Fibroblast of skin of abdomen (primary cell): Measurements from ENCODE around the gene NECTIN1.

Experiments
- DNase-seq: peaks from one replicate; pipeline ENCODE4 v3.0.0-alpha.2; 2013

Gene NECTIN1

GRCh38 chr11:119691701-119692539 lies 37.1 kb downstream of the NECTIN1 start:
- no peak for DNase-seq

GRCh38 chr11:119691020-119691666 lies 37.9 kb downstream of the NECTIN1 start:
- DNase-seq, result no peak

DNA sequence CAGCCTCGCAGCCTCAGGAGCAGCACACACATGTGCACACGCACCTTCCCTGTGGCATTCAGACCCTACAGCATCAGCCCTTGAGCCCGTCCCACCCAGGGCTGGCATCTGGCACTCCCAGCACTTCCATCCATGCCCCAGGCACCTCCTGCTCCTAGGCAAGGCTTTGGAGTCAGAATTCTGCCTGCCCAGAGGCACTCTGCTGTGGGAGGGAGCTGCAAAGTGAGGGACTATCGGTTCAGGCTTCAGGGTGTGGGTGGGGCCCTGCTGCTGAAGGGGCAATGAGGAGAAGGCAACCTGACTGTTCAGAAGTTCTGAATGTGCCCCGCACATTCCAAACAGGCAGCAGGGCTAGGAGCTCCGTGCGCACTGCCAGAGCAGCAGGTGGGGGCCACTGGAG lies 39.7 kb downstream of the NECTIN1 start:
- no peak for DNase-seq

DNA sequence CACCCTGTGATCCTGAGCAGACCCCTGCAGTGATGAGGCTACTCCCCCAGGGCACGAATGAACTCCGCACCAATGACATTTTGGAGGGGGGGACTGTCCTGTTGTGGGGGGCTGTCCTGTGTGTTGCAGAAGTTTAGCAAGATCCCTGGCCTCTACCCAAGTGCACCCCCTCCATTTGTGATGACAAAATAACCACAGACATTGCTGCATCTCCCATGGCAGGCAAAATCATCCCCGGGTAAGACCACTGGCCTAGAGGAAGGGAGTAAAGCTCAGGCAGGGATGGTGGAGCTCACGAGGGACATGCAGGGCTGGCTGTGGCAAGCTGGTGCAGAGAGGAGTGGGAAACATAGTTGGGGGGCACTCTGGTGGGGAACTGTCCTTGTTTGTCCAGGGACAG lies 40.6 kb downstream of the NECTIN1 start:
- peak; percentile 11 for DNase-seq

GRCh38 chr11:119687373-119688046 lies 41.5 kb downstream of the NECTIN1 start:
- no peak for DNase-seq

GRCh38 chr11:119686177-119686882 lies 42.7 kb downstream of the NECTIN1 start:
- no peak for DNase-seq

DNA sequence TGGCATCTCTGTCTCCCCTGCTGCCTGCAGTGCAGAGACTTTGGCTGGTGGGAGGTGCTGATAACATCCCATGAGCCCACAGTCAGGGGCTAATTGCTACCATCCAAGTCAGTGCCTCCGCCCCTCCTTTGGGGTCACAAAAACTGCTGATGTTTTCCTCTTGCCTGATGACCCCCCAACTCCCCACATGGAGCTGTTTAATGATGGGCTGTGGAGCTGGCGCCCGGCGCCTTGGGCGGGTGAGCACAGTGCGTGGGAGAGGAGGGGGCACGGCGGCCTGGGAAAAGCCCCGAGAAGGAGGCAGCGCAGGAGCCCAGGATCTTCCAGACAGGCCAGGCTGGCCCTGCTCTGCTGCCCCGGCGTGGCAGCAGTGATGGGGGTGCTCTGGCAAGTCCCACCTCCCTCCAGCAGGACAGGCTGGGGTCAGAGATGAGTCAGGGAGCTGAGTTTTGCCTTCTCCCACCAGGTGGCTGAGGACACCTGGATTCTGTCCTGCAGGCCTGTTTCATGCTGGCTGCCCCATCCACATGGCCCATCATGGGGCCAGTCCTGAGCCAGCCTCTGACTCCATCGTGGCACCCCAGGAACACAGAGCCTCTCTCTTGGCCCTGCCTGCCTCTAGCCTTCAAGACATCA lies 43.8 kb downstream of the NECTIN1 start:
- no peak for DNase-seq

DNA sequence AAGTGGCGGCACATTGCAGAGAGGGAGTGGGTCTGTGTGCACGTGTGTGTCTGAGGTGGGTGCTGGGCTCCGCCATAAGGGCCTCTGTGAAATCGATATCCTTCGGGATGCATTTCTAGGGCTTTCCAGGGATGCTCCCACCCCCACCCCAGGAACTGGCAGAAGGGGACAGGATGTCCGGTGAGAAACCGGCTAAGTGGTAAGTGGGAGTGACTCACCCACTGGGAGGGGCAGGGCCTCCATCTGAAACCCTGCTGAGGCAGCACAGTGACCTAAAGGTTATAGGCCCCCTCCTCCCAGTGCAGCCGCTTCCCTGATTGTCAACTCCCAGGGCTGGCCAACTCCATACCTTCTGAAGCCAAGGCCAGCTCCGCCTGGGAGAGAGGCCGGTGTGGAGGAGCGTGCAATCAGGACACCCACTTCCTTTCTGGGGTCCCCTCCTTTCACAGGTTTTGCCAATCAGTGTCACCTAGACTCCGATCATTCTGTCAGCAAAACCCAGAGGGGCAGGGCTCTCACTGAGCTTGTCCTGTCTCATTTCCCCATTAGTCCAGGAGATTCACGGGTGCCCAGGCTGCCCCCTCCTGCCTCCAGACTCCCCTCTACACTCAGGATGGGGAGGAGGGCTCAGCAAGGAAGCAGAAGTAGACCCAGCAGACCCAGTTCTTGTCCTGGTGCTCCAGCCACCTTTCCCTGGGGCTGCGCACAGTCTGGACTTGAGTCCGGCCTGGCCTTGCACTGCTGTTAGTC lies 44.5 kb downstream of the NECTIN1 start:
- peak; percentile 72 for DNase-seq

- no peak for DNase-seq
Measured at GRCh38 chr11:119683783-119684182, 45.2 kb downstream of the NECTIN1 start.

DNA sequence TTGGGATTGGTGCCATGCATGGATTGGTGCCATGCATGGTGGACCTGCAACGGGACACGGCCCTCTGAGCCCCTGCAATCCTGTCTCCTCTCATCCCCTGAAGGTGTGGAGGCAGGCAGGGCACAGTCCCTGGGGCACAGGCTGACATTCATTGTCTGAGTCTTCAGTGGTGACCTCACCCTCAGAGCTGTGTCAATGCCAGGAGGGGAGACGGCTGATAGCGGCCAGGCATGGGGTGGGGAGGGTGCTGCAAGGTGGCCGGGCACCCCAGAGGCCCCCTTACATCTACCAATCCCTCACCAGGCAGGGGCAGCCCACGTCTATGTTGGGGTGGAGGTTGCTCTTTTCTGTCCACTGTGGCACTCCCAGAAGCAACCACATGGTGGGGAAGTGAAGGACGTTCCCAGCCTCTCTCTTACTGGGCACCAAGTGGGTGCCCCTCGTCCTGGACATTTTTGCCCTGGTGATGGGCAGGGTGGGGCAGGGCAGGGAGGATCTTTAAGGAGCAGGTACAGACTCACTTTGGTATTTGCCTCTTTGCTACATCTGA lies 47.6 kb downstream of the NECTIN1 start:
- DNase-seq, result no peak

GRCh38 chr11:119680541-119681360 lies 48.2 kb downstream of the NECTIN1 start:
- no peak for DNase-seq

DNA sequence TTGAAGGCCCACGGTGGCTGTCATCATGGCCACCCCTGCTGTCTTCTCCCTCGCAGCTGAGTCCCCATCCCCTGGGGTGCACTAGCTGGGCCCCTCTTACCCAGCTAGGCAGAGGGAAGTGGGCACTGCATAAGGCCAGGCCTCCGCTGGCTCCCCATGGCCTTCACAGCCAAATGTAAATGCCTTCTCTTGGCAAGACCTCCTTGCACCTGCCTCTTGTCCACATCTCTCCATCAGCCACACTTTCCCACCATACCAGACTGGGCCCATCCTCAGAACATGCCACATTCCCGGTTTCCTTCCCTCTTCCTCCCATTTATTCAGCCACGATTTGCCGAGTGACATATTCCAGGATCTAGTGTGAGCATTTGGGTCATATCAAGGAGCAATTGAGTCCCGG lies 49.7 kb downstream of the NECTIN1 start:
- DNase-seq, result no peak

- no peak for DNase-seq
Measured at GRCh38 chr11:119678351-119678750, 50.6 kb downstream of the NECTIN1 start.

- DNase-seq, result no peak
Measured at GRCh38 chr11:119677840-119678239, 51.2 kb downstream of the NECTIN1 start.

DNA sequence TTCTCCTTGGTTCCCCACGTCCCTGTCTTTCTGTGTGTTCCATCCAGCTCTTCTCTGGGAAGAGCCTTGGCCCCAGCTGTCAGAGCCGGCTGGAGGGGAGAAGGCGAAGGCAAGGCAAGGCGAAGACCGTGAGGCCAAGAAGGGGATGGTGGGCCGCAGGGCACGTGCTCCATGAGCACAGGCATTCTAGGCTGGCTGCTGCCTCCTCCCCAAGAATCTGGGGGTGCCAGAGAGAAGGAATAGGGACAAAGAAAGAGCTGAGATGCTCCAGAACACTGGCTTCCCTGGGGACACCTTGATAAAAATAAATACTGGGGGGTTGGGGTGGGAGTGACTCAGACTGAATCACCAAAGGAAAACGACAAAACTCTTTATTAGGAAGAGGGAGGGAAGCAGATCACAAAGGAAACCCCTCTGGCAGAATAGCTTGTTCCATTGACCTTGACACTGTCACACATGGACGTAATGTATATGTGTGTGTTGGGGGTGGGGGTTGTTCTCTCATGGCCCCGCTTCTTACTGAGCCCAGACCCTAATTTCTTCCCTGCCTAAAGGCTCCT lies 52.5 kb downstream of the NECTIN1 start:
- DNase-seq, result peak; percentile 53

- DNase-seq, result no peak
Measured at GRCh38 chr11:119673759-119674336, 55.2 kb downstream of the NECTIN1 start.

DNA sequence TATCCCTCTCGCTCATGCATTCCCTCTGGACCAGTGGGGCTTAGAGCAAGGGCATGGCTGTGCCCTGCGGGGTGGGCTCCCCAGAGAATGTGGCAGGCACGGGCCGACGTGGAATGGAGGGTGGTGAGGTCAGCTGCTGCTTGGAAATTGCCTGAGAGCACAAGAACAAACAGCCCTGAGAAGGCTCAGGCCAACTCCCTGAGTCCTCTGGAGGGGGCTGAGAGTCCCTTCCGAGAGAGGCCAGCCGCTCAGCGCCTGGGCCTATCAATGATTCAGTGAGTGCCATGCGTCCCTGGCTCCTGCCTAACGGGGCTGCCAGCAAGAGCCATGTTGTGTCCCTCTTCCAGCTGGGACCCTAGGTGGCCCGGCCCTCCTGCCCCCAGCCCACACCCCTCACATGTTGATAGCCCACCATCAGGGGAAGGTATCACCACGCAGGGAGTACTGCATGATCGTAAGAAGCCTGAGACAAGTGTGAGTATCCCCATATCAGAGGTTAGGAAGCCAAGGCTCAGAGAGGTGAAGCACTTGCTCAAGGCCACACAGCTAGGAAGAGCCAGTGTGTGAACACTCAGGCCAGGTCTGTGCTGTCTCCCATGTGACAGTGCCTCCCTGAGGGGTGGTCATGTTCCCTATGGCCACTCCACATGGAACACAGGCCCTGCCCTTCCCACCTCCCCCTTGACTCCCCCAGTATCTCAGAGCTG lies 55.8 kb downstream of the NECTIN1 start:
- no peak for DNase-seq

- no peak for DNase-seq
Measured at GRCh38 chr11:119672597-119672996, 56.4 kb downstream of the NECTIN1 start.

- peak; percentile 36 for DNase-seq
Measured at GRCh38 chr11:119671561-119672015, 57.4 kb downstream of the NECTIN1 start.
